HepG2 (cell line): Measurements from ENCODE around the gene SSBP2. TPM values are rescaled to one million over a fixed set of nuclear protein-coding genes. Genes with fewer than 3 reads are reported as not detected.

Experiments
- ATAC-seq: fragments of 200-7000 bp; cut with Tn5 transposase; 3 replicates; pipeline ENCODE4 v1.9.1; 2020; ENCODE audit warnings: mild to moderate bottlenecking, moderate library complexity
- BruUV-seq: library from RNA; stranded (reverse); fragments of 400-500 nt; replicated peaks from 2 replicates; lab custom pipeline; 2021; lab: Mats Ljungman, UMichigan
- CTCF ChIA-PET: fragments of 300-600 bp; formaldehyde crosslinking; extraction: SDS; loops from one replicate; lab custom pipeline; 2021; ENCODE audit warnings: low total read pairs, inconsistent platforms, low intra/inter-chr PET ratio; lab: Yijun Ruan, JAX
- POLR2A ChIA-PET: fragments of 350-600 bp; sonication (Branson Sonifier 250); formaldehyde crosslinking; loops from one replicate; lab custom pipeline; 2020; ENCODE audit warnings: antibody characterized with exemption, inconsistent platforms; lab: Yijun Ruan, JAX
- DNase-seq: peaks from one replicate; pipeline ENCODE4 v3.0.0-alpha.2; 2015; ENCODE audit warnings: low spot score
- FAIRE-seq: peaks from 3 replicates; lab custom pipeline; 2011; peaks lifted over from hg19 to GRCh38; lab: Jason Lieb, UNC
- H2AFZ ChIP-seq: one replicate; pipeline ENCODE4 v1.6.1; 2011; ENCODE audit warnings: low read length, inconsistent platforms
- H3K27ac ChIP-seq: fragments of 300-600 bp; 3 replicates; pipeline ENCODE4 v1.8.0; 2011; ENCODE audit warnings: mixed run types, mild to moderate bottlenecking, mixed read lengths, low read length, inconsistent platforms; ENCODE audit not compliant: insufficient read depth; ENCODE audit errors: extremely low read length
- H3K27me3 ChIP-seq, 2 experiments: fragments of 200-600 bp in 1 of 2; 2 replicates in 1 of 2; 3 replicates in 1 of 2; pipeline versions ENCODE4 v1.6.0 to v1.8.0; 2011; ENCODE audit warnings: low read length in 2 of 2, mild to moderate bottlenecking in 2 of 2, moderate library complexity in 2 of 2, inconsistent platforms in 1 of 2; ENCODE audit not compliant: insufficient read depth in 2 of 2, control insufficient read depth in 1 of 2
- H3K36me3 ChIP-seq, 2 experiments: fragments of 200-600 bp in 1 of 2; replicated peaks in 1 of 2; 2 replicates in 1 of 2; 3 replicates in 1 of 2; pipeline versions ENCODE4 v1.5.1 to v1.8.0; 2011; ENCODE audit warnings: low read length in 2 of 2, inconsistent platforms in 1 of 2; ENCODE audit not compliant: insufficient read depth in 2 of 2, control insufficient read depth in 1 of 2
- H3K4me1 ChIP-seq: 2 replicates; pipeline ENCODE4 v1.5.1; 2012; ENCODE audit warnings: low read length, inconsistent platforms; ENCODE audit not compliant: insufficient read depth
- H3K4me2 ChIP-seq: 2 replicates; pipeline ENCODE4 v1.6.0; 2011; ENCODE audit warnings: low read depth, low read length, inconsistent platforms
- H3K4me3 ChIP-seq, 3 experiments: fragments of 200-600 bp in 1 of 3; sonication (generic), shearing (Covaris generic) in 1 of 3; replicated peaks in 1 of 3; 2 replicates each; pipeline ENCODE4 v1.5.1; 2011 to 2016; ENCODE audit warnings: low read length in 3 of 3, inconsistent platforms in 2 of 3, low read depth in 2 of 3, mild to moderate bottlenecking in 2 of 3, control low read depth in 1 of 3, mixed read lengths in 1 of 3; ENCODE audit not compliant: insufficient read depth in 1 of 3
- H3K79me2 ChIP-seq: one replicate; pipeline ENCODE4 v1.6.1; 2011; ENCODE audit warnings: low read length, inconsistent platforms; ENCODE audit not compliant: insufficient read depth
- H3K9ac ChIP-seq: 2 replicates; pipeline ENCODE4 v1.6.0; 2011; ENCODE audit warnings: mild to moderate bottlenecking, low read depth, low read length, inconsistent platforms; ENCODE audit not compliant: insufficient read depth
- H3K9me3 ChIP-seq: 2 replicates; pipeline ENCODE4 v1.5.1; 2012; ENCODE audit warnings: mild to moderate bottlenecking, low read length
- H4K20me1 ChIP-seq: 2 replicates; pipeline ENCODE4 v1.6.0; 2011; ENCODE audit warnings: inconsistent platforms, mild to moderate bottlenecking, low read length, moderate library complexity; ENCODE audit not compliant: insufficient read depth
- JUN ChIP-seq: sonication (generic); formaldehyde crosslinking; IDR thresholded peaks from 2 replicates; pipeline ENCODE4 v1.4.0; 2020; ENCODE audit warnings: mild to moderate bottlenecking, missing genetic modification reagents
- KAT2B ChIP-seq: fragments of 150-350 bp; IDR thresholded peaks from 2 replicates; pipeline ENCODE4 v1.6.1; 2014; ENCODE audit warnings: low read depth, low read length, borderline replicate concordance
- KLF16 ChIP-seq, 2 experiments: sonication (generic) in 1 of 2; formaldehyde crosslinking in 1 of 2; IDR thresholded peaks; 2 replicates each; pipeline versions ENCODE4 v1.6.1 to v1.8.0; 2016 to 2023; ENCODE audit warnings: missing genetic modification reagents in 2 of 2, missing compliant biosample characterization in 1 of 2
- RAD51 ChIP-seq: fragments of 450-650 bp; IDR thresholded peaks from 2 replicates; pipeline ENCODE4 v1.6.1; 2016; ENCODE audit warnings: borderline replicate concordance
- ZBTB1 ChIP-seq: sonication (generic); formaldehyde crosslinking; IDR thresholded peaks from 2 replicates; pipeline ENCODE4 v1.4.0; 2020; ENCODE audit warnings: missing genetic modification reagents, borderline replicate concordance
- ZNF138 ChIP-seq: sonication (generic); formaldehyde crosslinking; IDR thresholded peaks from 2 replicates; pipeline ENCODE4 v1.5.0; 2020; ENCODE audit warnings: mild to moderate bottlenecking, low read depth, missing genetic modification reagents
- ZNF160 ChIP-seq: sonication (generic); formaldehyde crosslinking; IDR thresholded peaks from 2 replicates; pipeline ENCODE4 v1.8.0; 2022; ENCODE audit warnings: mild to moderate bottlenecking, inconsistent platforms, missing genetic modification reagents
- ZNF20 ChIP-seq: sonication (generic); formaldehyde crosslinking; IDR thresholded peaks from 2 replicates; pipeline ENCODE4 v1.4.0; 2020; ENCODE audit warnings: mild to moderate bottlenecking, moderate library complexity, missing genetic modification reagents
- ZNF510 ChIP-seq: sonication (generic); formaldehyde crosslinking; IDR thresholded peaks from 2 replicates; pipeline ENCODE4 v1.4.0; 2020; ENCODE audit warnings: low read depth, mild to moderate bottlenecking, missing genetic modification reagents
- WGBS: methylation state at CpG from one replicate; pipeline ENCODE4 v1.1.6; 2017; ENCODE audit warnings: low lambda C conversion rate; 5-methylcytosine and 5-hydroxymethylcytosine counted together
- in situ Hi-C: cut with HindIII; loops from 2 replicates; pipeline ENCODE4 v1.10.0; 2017; ENCODE audit warnings: low pct_unique_long_range_greater_than_20kb; ENCODE audit not compliant: extremely low pct_ligation_motif_present
- intact Hi-C: fragments of 100-400 bp; cut with micrococcal nuclease; formaldehyde crosslinking; loops from one replicate; pipeline ENCODE4 v1.10.0; 2022; ENCODE audit not compliant: unreplicated experiment
- polyA plus RNA-seq, 8 experiments: library from polyadenylated mRNA; depleted of rRNA in 3 of 8; stranded (reverse) in 7 of 8; unstranded in 1 of 8; fragments of >200 nt; fragmentation: Illumina TruSeq in 4 of 8; extraction: Trizol in 4 of 8; gene quantifications; 2 replicates each; pipeline versions ENCODE4 v1.2.1 to v1.2.3, GENCODE V29; 2011 to 2016; ENCODE audit warnings: low read depth in 4 of 8, missing spikeins in 1 of 8, mixed read lengths in 1 of 8; ENCODE audit not compliant: insufficient read depth in 1 of 8
- total RNA-seq, 5 experiments: library from RNA; depleted of rRNA; stranded (reverse); fragments of >200 nt; fragmentation: Illumina TruSeq; extraction: Trizol; gene quantifications; 2 replicates each; pipeline ENCODE4 v1.2.3, GENCODE V29; 2016; ENCODE audit warnings: low read depth in 1 of 5
- TF ChIP-seq, protein P1 (sequence below): sonication (generic); formaldehyde crosslinking; IDR thresholded peaks from 2 replicates; pipeline ENCODE4 v1.4.0; 2020; ENCODE audit warnings: missing genetic modification reagents
- TF ChIP-seq, protein P2 (sequence below): sonication (generic); formaldehyde crosslinking; IDR thresholded peaks from 2 replicates; pipeline ENCODE4 v1.5.0; 2020; ENCODE audit warnings: missing genetic modification reagents

Gene SSBP2
- total and polyA plus RNA-seq, 2 of the 13 experiments (the other 11 are each of a cell fraction or from before 2014, with no cell fraction given), result 0.16 TPM; not detected in 1

DNA sequence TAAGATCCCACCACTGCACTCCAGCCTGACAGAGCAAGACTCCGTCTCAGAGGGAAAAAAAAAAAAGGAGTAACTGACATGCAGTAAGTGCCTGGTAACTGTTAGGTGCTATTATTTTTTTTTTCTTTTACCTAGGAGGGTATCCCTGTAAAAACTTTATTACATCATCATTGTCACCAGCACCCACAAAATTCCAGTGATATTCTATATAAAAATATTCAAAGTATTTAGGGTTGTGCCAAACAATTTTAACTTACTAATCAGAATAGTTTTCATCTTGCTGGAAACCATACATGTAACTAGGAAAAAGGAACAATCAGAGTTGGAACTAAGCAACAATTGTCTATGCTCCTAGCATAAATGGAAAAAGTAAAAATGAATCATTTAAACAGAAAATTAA, 112.4 kb downstream of the SSBP2 start (continued):
- TF ChIP-seq, protein P1, sequence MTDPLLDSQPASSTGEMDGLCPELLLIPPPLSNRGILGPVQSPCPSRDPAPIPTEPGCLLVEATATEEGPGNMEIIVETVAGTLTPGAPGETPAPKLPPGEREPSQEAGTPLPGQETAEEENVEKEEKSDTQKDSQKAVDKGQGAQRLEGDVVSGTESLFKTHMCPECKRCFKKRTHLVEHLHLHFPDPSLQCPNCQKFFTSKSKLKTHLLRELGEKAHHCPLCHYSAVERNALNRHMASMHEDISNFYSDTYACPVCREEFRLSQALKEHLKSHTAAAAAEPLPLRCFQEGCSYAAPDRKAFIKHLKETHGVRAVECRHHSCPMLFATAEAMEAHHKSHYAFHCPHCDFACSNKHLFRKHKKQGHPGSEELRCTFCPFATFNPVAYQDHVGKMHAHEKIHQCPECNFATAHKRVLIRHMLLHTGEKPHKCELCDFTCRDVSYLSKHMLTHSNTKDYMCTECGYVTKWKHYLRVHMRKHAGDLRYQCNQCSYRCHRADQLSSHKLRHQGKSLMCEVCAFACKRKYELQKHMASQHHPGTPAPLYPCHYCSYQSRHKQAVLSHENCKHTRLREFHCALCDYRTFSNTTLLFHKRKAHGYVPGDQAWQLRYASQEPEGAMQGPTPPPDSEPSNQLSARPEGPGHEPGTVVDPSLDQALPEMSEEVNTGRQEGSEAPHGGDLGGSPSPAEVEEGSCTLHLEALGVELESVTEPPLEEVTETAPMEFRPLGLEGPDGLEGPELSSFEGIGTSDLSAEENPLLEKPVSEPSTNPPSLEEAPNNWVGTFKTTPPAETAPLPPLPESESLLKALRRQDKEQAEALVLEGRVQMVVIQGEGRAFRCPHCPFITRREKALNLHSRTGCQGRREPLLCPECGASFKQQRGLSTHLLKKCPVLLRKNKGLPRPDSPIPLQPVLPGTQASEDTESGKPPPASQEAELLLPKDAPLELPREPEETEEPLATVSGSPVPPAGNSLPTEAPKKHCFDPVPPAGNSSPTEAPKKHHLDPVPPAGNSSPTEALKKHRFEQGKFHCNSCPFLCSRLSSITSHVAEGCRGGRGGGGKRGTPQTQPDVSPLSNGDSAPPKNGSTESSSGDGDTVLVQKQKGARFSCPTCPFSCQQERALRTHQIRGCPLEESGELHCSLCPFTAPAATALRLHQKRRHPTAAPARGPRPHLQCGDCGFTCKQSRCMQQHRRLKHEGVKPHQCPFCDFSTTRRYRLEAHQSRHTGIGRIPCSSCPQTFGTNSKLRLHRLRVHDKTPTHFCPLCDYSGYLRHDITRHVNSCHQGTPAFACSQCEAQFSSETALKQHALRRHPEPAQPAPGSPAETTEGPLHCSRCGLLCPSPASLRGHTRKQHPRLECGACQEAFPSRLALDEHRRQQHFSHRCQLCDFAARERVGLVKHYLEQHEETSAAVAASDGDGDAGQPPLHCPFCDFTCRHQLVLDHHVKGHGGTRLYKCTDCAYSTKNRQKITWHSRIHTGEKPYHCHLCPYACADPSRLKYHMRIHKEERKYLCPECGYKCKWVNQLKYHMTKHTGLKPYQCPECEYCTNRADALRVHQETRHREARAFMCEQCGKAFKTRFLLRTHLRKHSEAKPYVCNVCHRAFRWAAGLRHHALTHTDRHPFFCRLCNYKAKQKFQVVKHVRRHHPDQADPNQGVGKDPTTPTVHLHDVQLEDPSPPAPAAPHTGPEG (CRISPR knock-in tag), result no peak
- TF ChIP-seq ZBTB1, result no peak
- no peak for TF ChIP-seq RAD51

DNA sequence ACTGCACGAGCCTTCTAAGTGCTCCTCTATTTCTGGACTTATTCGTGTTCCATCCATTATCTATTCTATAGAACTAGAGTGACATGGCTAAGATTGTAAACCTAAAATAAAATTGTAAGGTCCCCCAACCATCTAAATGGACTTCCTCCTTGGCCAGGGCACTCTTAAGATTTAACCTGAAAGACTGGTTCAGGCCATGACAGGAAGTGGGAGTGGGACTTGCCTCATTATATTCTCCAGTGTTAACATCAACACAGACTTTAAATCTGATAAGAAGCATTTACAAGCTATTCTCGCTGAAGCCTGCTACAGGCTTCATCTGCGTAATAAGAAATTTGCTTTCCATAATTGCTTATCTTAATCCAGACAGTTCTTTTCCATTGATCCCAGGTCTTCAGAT, 117.0 kb downstream of the SSBP2 start:
- ChIA-PET POLR2A (no interaction called here), CTCF (no interaction called here)
- TF ChIP-seq ZNF138 (CRISPR knock-in tag) (no peak), ZNF20 (CRISPR knock-in tag) (no peak), KAT2B (no peak), ZNF510 (CRISPR knock-in tag) (no peak), ZNF160 (no peak), JUN (CRISPR knock-in tag) (no peak), KLF16 (CRISPR knock-in tag; IDR thresholded peaks at IDR 0.05) (no peak), ZBTB1 (no peak)
- TF ChIP-seq, protein P2, sequence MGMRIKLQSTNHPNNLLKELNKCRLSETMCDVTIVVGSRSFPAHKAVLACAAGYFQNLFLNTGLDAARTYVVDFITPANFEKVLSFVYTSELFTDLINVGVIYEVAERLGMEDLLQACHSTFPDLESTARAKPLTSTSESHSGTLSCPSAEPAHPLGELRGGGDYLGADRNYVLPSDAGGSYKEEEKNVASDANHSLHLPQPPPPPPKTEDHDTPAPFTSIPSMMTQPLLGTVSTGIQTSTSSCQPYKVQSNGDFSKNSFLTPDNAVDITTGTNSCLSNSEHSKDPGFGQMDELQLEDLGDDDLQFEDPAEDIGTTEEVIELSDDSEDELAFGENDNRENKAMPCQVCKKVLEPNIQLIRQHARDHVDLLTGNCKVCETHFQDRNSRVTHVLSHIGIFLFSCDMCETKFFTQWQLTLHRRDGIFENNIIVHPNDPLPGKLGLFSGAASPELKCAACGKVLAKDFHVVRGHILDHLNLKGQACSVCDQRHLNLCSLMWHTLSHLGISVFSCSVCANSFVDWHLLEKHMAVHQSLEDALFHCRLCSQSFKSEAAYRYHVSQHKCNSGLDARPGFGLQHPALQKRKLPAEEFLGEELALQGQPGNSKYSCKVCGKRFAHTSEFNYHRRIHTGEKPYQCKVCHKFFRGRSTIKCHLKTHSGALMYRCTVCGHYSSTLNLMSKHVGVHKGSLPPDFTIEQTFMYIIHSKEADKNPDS (CRISPR knock-in tag), result no peak
- in situ Hi-C loops, result no loop called here
- Histone ChIP-seq H3K9me3 (no peaks in the 10 kb centered on the region), H2AFZ (no peak overlapping the region), H3K4me3 (no peak overlapping the region), H3K36me3 (no peaks in the 10 kb centered on the region), H4K20me1 (no peaks in the 10 kb centered on the region), H3K9ac (no peak overlapping the region), H3K79me2 (no peaks in the 10 kb centered on the region), H3K27me3 (no peaks in the 10 kb centered on the region), H3K27ac (no peak overlapping the region), H3K4me2 (no peak overlapping the region), H3K4me1 (no peaks in the 10 kb centered on the region)
- intact Hi-C loops, result loop anchor here (10.0 kb wide), 1 partner anchor 531 kb away; no protein-coding TSS in a partner anchor
- BruUV-seq, result no TSS peak
- DNase-seq (no peak), FAIRE-seq (no peak), ATAC-seq (no peak)
- 39% methylated on average over 4 of the region's 4 CpGs for WGBS
